Measurements from ENCODE around the gene CFH. TPM values are rescaled to one million over a fixed set of nuclear protein-coding genes. Genes with fewer than 3 reads are reported as not detected.
"Not testable (repeated sequence)": the region's sequence is repeated elsewhere in the genome, so short reads cannot be mapped to it uniquely, and the experiment has no call there.

CFH gene
- total RNA-seq, result 1 to 10 TPM in 1 of 2 donors, under 1 TPM in 1; 0.19 to 2.6 TPM

DNA sequence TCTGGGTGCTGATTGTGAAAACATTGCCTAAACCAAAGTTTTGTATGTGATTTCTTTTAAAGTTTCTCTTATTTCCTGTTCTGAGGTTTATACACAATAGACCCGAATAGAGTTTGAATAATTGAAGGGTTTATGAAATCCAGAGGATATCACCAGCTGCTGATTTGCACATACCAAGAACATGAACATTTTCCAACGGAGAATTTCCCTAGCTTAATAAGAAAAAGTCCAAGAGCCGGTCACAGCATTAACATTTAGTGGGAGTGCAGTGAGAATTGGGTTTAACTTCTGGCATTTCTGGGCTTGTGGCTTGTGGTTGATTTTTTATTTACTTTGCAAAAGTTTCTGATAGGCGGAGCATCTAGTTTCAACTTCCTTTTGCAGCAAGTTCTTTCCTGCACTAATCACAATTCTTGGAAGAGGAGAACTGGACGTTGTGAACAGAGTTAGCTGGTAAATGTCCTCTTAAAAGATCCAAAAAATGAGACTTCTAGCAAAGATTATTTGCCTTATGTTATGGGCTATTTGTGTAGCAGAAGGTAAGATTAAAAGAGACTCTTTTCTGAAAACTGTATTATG is at the start of gene CFH:
TSS of gene CFH (plus strand) at position 407 of the 579 bp plus-strand sequence. CDS start at position 482, 75 bp downstream.
- DNase-seq (no peak), ATAC-seq (replicated peaks in 1 of 2) (no peak)
- H3K27me3 Mint-ChIP-seq (ENCODE audit: low read depth), result no peaks in the 10 kb centered on the region
- H3K4me1 Mint-ChIP-seq (ENCODE audit: low read depth), result peaks cover 4% of the 10 kb centered on the region
- no peaks in the 10 kb centered on the region for H3K9me3 Mint-ChIP-seq
- no peaks in the 10 kb centered on the region for H3K36me3 Mint-ChIP-seq (ENCODE audit: insufficient read depth in 2 of 2)
- H3K27ac Mint-ChIP-seq, result no peak within 1 kb of the TSS
- H3K4me3 Mint-ChIP-seq, result peak within 1 kb of the TSS in 1 of 2 donors; percentile 76

DNA sequence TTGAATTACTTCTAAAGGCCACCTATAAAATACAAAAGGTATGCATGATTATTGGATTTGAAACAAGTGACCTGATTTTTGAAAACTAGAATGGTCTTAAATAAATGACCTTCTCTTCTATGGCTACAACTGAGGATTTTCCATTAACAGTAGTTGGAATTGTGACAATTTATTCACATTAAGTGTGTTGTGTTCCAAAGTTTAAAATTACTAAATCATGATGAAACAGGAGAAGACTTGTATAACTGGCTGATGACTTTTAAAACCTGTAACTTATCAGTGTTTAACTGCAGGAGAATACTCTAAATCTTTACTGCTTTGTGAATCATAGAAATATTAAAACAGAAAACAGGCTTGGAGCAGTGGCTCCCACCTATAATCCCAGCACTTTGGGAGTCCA is 48.2 kb upstream of the CFH start:
- no peak overlapping the region for H3K4me3 Mint-ChIP-seq
- H3K4me1 Mint-ChIP-seq (ENCODE audit: low read depth), result peaks cover 8% of the 10 kb centered on the region
- H3K27ac Mint-ChIP-seq, result no peak overlapping the region
- H3K36me3 Mint-ChIP-seq (ENCODE audit: insufficient read depth in 2 of 2), result peaks cover 0 to 3% of the 10 kb centered on the region in 2 donors
- no peaks in the 10 kb centered on the region for H3K9me3 Mint-ChIP-seq
- H3K27me3 Mint-ChIP-seq (ENCODE audit: low read depth), result peaks cover 11% of the 10 kb centered on the region
- DNase-seq (no peak), ATAC-seq (replicated peaks in 1 of 2) (no peak)

DNA sequence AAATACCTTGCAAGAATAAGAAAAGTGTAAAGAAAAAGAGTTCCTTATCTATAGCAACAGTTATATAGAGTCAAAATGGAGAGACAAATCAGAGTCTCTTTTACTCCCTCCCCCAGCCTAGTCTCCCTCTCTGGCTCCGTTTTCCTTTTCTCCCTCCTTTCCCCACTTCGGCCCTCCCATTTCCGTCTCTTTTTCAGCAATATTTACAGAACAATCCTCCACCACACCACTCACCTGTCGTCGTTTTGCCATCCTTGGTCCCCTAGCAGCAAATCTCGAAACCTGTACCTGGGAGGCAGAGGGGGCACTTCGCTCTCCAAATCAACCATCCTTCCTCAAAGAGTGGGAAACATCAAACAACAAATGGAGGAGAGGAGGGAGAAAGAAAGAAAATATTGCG is 43.9 kb upstream of the CFH start:
- no peak for DNase-seq
- Mint-ChIP-seq H3K36me3 (ENCODE audit: insufficient read depth in 2 of 2) (peaks cover 0 to 3% of the 10 kb centered on the region in 2 donors), H3K4me3 (peak overlapping the region; percentile 69), H3K27me3 (ENCODE audit: low read depth) (peaks cover 29% of the 10 kb centered on the region), H3K27ac (no peak overlapping the region), H3K4me1 (ENCODE audit: low read depth) (peaks cover 8% of the 10 kb centered on the region), H3K9me3 (peaks cover 0 to 3% of the 10 kb centered on the region in 2 donors)
- no peak for ATAC-seq (replicated peaks in 1 of 2)

DNA sequence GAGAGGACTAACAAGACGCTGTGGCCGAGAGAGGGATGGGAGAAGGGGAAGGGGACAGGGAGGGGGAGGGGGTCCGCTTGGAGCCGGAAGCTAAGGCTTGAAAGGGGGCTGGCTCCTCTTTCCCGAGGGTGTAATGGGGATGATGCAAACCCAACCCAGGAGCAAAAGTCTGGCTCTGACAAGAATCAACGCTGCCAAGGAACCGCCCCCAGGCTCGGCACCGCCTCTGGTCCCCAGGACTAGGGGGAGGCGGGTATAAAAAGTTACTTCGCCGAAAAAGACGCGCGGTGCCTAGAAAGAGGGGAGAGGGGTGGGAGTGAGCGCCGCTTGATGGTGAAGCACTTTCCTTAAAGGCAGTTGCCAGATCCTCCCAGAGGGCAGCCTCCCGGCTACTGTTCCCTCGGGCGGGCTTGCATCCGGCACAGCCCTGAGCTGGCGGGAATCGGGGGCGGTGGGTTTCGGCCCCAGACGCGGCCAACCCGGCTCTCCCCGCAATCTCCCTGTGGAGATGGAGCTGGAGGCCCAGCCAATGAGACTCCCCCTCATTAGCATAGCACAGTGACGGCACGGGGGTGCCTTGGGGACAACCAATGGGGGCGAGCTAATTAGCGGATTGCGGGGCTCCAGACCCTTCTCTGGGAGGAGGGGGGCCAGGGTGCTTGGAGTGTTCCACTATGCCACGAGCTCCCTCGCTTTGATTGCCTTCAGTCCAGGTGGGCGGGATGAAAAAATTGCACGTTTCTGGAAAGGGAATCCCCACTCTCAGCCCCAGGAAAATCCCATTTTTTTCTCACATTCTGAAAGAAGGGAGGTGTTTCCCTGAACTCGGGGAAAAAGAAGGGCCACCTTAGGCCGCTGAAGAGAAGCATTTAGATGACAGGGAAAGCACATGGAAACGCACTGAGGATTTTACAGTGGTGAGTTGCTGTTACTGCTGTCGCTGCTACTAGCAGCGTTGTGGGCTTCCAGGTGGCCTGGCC is 43.2 kb upstream of the CFH start, which contains the start of gene KCNT2:
TSS of gene KCNT2 (minus strand) at position 51 of the 980 bp plus-strand sequence. CDS start 131 bp downstream, outside the sequence.
- Mint-ChIP-seq H3K27me3 (ENCODE audit: low read depth) (peaks cover 32% of the 10 kb centered on the region), H3K27ac (no peak within 1 kb of the TSS), H3K4me1 (ENCODE audit: low read depth) (peaks cover 8% of the 10 kb centered on the region), H3K9me3 (peaks cover 0 to 4% of the 10 kb centered on the region in 2 donors), H3K4me3 (peak within 1 kb of the TSS; percentile 69), H3K36me3 (ENCODE audit: insufficient read depth in 2 of 2) (peaks cover 0 to 3% of the 10 kb centered on the region in 2 donors)
- DNase-seq (peak; percentile 1 to 3), ATAC-seq (replicated peaks in 1 of 2) (peak; percentile 37 to 62)

DNA sequence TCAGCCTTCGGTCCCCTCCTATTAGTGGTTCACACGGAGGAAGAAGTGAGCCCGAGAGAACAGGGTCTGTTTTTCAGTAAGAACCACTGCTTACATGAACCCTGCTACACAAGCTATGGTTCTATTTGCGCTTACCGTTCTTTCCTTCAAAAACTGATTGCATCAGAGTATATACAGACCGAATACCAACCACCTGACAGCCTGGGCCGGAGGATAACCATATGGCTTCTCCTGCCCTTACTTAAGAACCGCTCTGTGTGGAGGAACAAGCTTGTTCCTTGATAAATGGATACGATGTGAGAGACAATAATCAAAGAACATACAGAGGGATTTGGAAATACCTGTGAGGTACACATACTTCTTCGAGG is 42.5 kb upstream of the CFH start:
- Mint-ChIP-seq H3K36me3 (ENCODE audit: insufficient read depth in 2 of 2) (peaks cover 0 to 3% of the 10 kb centered on the region in 2 donors), H3K4me1 (ENCODE audit: low read depth) (peaks cover 8% of the 10 kb centered on the region), H3K27me3 (ENCODE audit: low read depth) (peaks cover 32% of the 10 kb centered on the region), H3K9me3 (peaks cover 0 to 4% of the 10 kb centered on the region in 2 donors), H3K27ac (no peak overlapping the region), H3K4me3 (peak overlapping the region in 1 of 2 donors; percentile 14)
- ATAC-seq (replicated peaks in 1 of 2) (no peak), DNase-seq (no peak)

DNA sequence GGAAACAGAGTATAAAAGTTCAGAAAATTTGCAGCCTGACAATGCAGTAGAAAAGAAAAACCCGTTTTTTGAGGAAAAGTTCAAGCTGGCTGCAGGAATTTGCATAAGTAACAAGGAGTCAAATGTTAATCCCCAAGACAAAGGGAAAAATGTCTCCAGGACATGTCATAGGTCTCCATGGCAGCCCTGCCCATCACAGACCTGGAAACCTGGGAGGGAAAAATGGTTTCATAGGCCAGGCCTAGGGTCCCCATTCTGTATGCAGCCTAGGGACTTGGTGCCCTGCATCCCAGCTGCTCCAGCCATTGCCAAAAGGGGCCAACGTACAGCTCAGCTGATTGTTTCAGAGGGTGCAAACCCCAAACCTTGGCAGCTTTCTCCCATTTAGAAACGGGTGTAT is 40.0 kb upstream of the CFH start:
- DNase-seq (no peak), ATAC-seq (replicated peaks in 1 of 2) (no peak)
- H3K4me1 Mint-ChIP-seq (ENCODE audit: low read depth), result peaks cover 8% of the 10 kb centered on the region
- peaks cover 0 to 4% of the 10 kb centered on the region in 2 donors for H3K9me3 Mint-ChIP-seq
- peaks cover 0 to 3% of the 10 kb centered on the region in 2 donors for H3K36me3 Mint-ChIP-seq (ENCODE audit: insufficient read depth in 2 of 2)
- no peak overlapping the region for H3K4me3 Mint-ChIP-seq
- no peak overlapping the region for H3K27ac Mint-ChIP-seq
- H3K27me3 Mint-ChIP-seq (ENCODE audit: low read depth), result peaks cover 32% of the 10 kb centered on the region

DNA sequence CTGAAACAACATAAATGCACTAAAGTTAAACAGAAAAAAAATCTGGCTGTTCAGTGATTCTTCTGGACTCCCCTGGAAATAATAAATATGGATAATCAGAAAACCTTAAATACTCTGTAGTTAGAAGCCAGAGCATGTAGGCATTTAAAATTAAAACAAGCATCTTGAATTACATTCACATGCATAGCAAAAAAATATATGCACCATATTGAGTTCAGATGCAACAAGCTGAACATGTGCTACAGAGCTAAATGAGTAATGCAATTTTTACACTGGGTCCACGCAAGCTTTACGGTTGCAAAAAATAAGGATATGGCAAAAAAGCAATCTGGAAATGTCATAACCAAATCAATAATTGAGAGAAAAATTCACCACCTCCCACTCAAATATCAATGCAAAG is 32.1 kb upstream of the CFH start:
- ATAC-seq (replicated peaks in 1 of 2) (no peak), DNase-seq (no peak)
- Mint-ChIP-seq H3K36me3 (ENCODE audit: insufficient read depth in 2 of 2) (no peaks in the 10 kb centered on the region), H3K4me1 (ENCODE audit: low read depth) (no peaks in the 10 kb centered on the region), H3K9me3 (no peaks in the 10 kb centered on the region), H3K27me3 (ENCODE audit: low read depth) (no peaks in the 10 kb centered on the region), H3K27ac (no peak overlapping the region), H3K4me3 (no peak overlapping the region)

DNA sequence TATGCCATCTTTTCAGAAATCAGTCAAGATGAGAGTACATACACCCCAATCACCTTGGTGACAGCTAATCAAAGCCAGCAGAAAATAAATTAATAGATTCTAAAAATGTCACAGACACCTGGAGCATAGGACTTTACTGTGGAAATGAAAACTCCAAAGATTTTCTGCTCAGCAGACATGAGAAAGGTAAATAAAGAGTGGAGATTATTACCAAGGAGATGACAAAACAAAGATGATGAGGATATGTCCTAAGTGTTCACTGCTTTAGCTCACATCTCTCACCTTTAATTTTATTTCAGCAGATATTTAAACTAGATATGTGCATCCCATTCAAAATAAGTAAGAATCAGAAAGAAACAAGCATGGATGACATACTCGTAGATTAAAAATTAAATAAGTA is 28.8 kb upstream of the CFH start:
- no peak overlapping the region for H3K27ac Mint-ChIP-seq
- H3K9me3 Mint-ChIP-seq, result peaks cover 2% of the 10 kb centered on the region in 2 donors
- DNase-seq (no peak), ATAC-seq (replicated peaks in 1 of 2) (no peak)
- no peak overlapping the region for H3K4me3 Mint-ChIP-seq
- H3K4me1 Mint-ChIP-seq (ENCODE audit: low read depth), result no peaks in the 10 kb centered on the region
- H3K36me3 Mint-ChIP-seq (ENCODE audit: insufficient read depth in 2 of 2), result no peaks in the 10 kb centered on the region
- no peaks in the 10 kb centered on the region for H3K27me3 Mint-ChIP-seq (ENCODE audit: low read depth)

DNA sequence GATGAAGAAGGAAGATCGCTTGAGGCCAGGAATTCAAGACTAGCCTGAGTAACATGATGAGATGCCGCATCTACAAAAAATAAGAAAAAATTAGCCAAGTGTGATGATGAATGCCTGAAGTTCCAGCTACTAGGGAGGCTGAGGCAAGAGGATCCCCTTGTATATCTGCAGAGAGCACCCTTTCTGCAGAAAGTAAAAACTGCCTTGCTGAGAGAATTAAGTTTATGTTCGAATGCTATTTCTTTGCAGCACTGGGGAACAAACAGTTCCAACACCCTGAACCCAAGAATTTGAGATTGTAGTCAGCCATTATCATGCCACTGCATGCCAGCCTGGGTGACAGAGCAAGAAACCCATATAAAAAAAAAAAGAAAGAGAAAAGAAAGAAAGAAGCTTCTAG is 23.0 kb upstream of the CFH start:
- ATAC-seq (replicated peaks in 1 of 2) (no peak), DNase-seq (no peak)
- Mint-ChIP-seq H3K9me3 (peaks cover 4 to 8% of the 10 kb centered on the region in 2 donors), H3K4me1 (ENCODE audit: low read depth) (no peaks in the 10 kb centered on the region), H3K27ac (no peak overlapping the region), H3K27me3 (ENCODE audit: low read depth) (no peaks in the 10 kb centered on the region), H3K4me3 (no peak overlapping the region), H3K36me3 (ENCODE audit: insufficient read depth in 2 of 2) (peaks cover 2% of the 10 kb centered on the region in 2 donors)

DNA sequence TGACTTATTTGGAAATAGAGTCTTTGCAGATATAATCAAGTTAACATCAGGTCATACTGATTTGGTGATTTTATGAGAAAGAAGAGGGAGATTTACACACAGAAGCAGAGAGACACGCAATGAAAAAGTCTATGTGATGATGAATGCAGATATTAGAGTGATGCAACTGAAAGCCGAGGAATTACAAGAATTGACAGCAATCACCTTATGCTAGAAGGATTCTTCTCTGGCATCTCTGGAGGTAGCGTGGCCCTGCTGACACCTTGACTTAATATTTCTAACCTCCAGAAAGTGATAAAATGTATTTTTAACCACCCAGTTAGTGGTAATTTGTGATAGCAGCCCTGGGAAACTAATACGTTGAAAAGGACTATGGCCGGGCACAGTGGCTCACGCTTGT is 14.2 kb upstream of the CFH start:
- no peaks in the 10 kb centered on the region for H3K27me3 Mint-ChIP-seq (ENCODE audit: low read depth)
- ATAC-seq (replicated peaks in 1 of 2) (no peak), DNase-seq (no peak)
- H3K27ac Mint-ChIP-seq, result no peak overlapping the region
- no peak overlapping the region for H3K4me3 Mint-ChIP-seq
- H3K9me3 Mint-ChIP-seq, result no peaks in the 10 kb centered on the region
- H3K4me1 Mint-ChIP-seq (ENCODE audit: low read depth), result no peaks in the 10 kb centered on the region
- no peaks in the 10 kb centered on the region for H3K36me3 Mint-ChIP-seq (ENCODE audit: insufficient read depth in 2 of 2)

DNA sequence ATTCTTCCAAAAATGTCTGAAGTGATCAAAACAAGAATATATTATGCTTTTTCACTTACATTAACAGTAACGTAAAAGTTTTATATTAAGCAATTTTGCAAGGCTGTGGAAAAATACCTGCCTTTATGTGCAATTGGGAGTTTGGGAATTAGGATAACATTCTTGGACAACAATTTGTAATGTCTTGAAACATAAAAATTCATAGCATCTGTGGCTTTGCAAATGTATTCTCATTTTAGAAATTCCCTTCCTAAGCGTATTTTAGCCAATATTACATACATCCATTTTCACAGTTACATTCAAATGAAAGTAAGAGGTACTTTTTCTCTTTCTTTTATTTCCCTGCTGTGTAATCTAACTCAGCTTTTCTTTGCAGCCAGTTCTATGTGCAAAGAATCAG is 13.4 kb upstream of the CFH start:
- Mint-ChIP-seq H3K9me3 (no peaks in the 10 kb centered on the region), H3K27me3 (ENCODE audit: low read depth) (no peaks in the 10 kb centered on the region), H3K27ac (no peak overlapping the region), H3K36me3 (ENCODE audit: insufficient read depth in 2 of 2) (no peaks in the 10 kb centered on the region), H3K4me3 (no peak overlapping the region), H3K4me1 (ENCODE audit: low read depth) (no peaks in the 10 kb centered on the region)
- ATAC-seq (replicated peaks in 1 of 2), result no peak
- no peak for DNase-seq

DNA sequence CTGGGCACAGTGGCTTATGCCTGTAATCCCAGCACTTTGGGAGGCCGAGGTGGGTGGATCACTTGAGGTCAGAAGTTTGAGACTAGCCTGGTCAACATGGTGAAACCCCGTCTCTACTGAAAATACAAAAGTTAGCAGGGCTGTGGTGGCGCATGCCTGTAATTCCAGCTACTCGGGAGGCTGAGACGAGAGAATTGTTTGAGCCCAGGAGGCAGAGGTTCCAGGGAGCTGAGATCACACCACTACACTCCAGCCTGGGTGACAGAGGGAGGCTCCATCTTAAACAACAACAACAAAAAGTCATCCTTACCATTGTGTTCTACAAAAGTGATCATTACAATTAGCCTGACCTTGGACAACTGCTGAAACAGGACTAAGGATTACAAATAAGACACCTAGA is 12.6 kb upstream of the CFH start:
- not testable (repeated sequence) for H3K27me3 Mint-ChIP-seq (ENCODE audit: low read depth); H3K9me3 Mint-ChIP-seq; H3K36me3 Mint-ChIP-seq (ENCODE audit: insufficient read depth in 2 of 2); DNase-seq; H3K27ac Mint-ChIP-seq; ATAC-seq (replicated peaks in 1 of 2); H3K4me3 Mint-ChIP-seq; H3K4me1 Mint-ChIP-seq (ENCODE audit: low read depth)

DNA sequence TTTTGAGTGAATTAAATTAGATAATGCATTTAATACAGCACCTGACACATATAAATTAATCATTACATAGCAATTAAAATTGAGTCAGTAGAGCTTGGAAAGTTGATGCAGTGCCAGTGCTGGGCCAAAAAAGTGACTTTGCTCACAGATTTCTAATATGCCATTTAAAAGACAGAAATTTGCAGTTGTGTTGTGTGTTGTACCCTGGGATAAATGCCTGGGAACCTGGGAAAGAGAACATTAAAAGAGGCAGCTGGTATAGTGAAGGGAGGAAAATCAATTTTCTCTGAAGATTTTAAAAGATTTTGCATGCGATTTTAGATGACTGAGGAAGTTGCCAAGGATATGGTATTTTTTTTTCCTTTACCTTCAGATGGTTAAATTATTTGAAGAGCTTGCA is 10.9 kb upstream of the CFH start:
- Mint-ChIP-seq H3K36me3 (ENCODE audit: insufficient read depth in 2 of 2) (no peaks in the 10 kb centered on the region), H3K27ac (no peak overlapping the region), H3K9me3 (no peaks in the 10 kb centered on the region), H3K4me3 (no peak overlapping the region), H3K27me3 (ENCODE audit: low read depth) (no peaks in the 10 kb centered on the region), H3K4me1 (ENCODE audit: low read depth) (no peaks in the 10 kb centered on the region)
- DNase-seq, result no peak
- ATAC-seq (replicated peaks in 1 of 2), result no peak

Measured in activated T-cell treated with anti-CD3 and anti-CD28 coated beads, Interleukin-2, amount 50 U/mL, for 72 hours (primary cell).